Panc1 (cell line): ENCODE results near the gene PAK1. TPM values are rescaled to one million over a fixed set of nuclear protein-coding genes. Genes with fewer than 3 reads are reported as not detected.

Experiments
- ATAC-seq: fragments of 200-7000 bp; cut with Tn5 transposase; 2 replicates; pipeline ENCODE4 v1.9.1; 2020; ENCODE audit warnings: mild to moderate bottlenecking, moderate library complexity
- BruUV-seq: library from RNA; stranded (reverse); fragments of 400-500 nt; replicated peaks from 2 replicates; lab custom pipeline; 2021; lab: Mats Ljungman, UMichigan
- CTCF ChIA-PET: fragments of 300-600 bp; sonication (Branson Sonifier 250); formaldehyde crosslinking; loops from one replicate; lab custom pipeline; 2022; ENCODE audit warnings: antibody characterized with exemption; lab: Charles Lee
- POLR2A ChIA-PET: fragments of 300-600 bp; sonication (Branson Sonifier 250); formaldehyde crosslinking; loops from one replicate; lab custom pipeline; 2022; ENCODE audit warnings: antibody characterized with exemption; lab: Charles Lee
- DNase-seq: peaks from one replicate; pipeline ENCODE4 v3.0.0-alpha.2; 2010; ENCODE audit warnings: low read depth, low spot score
- H3K27ac ChIP-seq: 2 replicates; pipeline ENCODE4 v1.5.1; 2011; ENCODE audit warnings: mild to moderate bottlenecking, low read length, inconsistent platforms
- H3K27me3 ChIP-seq: fragments of 200-500 bp; sonication (Bioruptor generic); 2 replicates; pipeline ENCODE4 v1.6.0; 2014; ENCODE audit warnings: low read length, inconsistent platforms; ENCODE audit not compliant: control insufficient read depth, insufficient read depth
- H3K36me3 ChIP-seq: fragments of 200-500 bp; sonication (Bioruptor generic); 2 replicates; pipeline ENCODE4 v1.5.1; 2014; ENCODE audit warnings: inconsistent platforms, mild to moderate bottlenecking, low read length, moderate library complexity; ENCODE audit not compliant: control insufficient read depth, insufficient read depth
- H3K4me1 ChIP-seq: 2 replicates; pipeline ENCODE4 v1.5.1; 2011; ENCODE audit warnings: inconsistent platforms, mild to moderate bottlenecking, low read length, moderate library complexity; ENCODE audit not compliant: control insufficient read depth, insufficient read depth
- H3K4me3 ChIP-seq, 2 experiments: 2 replicates each; pipeline ENCODE4 v1.5.1; 2011 to 2012; ENCODE audit warnings: low read depth in 2 of 2, low read length in 2 of 2, mild to moderate bottlenecking in 2 of 2, inconsistent platforms in 1 of 2, moderate library complexity in 1 of 2
- H3K9me3 ChIP-seq: fragments of 200-500 bp; sonication (Bioruptor generic); 2 replicates; pipeline ENCODE4 v1.5.1; 2014; ENCODE audit warnings: low read depth, mild to moderate bottlenecking, inconsistent platforms, low read length, moderate library complexity; ENCODE audit not compliant: control insufficient read depth, insufficient read depth
- POLR2AphosphoS5 ChIP-seq: IDR thresholded peaks from 2 replicates; pipeline ENCODE4 v1.6.1; 2012; ENCODE audit warnings: mild to moderate bottlenecking, low read depth, low read length, moderate library complexity
- SIN3A ChIP-seq: IDR thresholded peaks from 2 replicates; pipeline ENCODE4 v1.6.1; 2012; ENCODE audit warnings: low read depth, mild to moderate bottlenecking, low read length, moderate library complexity, borderline replicate concordance; ENCODE audit not compliant: insufficient read depth
- TCF7L2 ChIP-seq: IDR thresholded peaks from 2 replicates; pipeline ENCODE4 v1.6.1; 2011; ENCODE audit warnings: mild to moderate bottlenecking, low read depth, low read length, inconsistent platforms
- in situ Hi-C: cut with HindIII; loops from 2 replicates; pipeline ENCODE4 v1.10.0; 2016; ENCODE audit warnings: low sequenced_read_pairs, low pct_unique_long_range_greater_than_20kb
- intact Hi-C: fragments of 100-400 bp; cut with micrococcal nuclease; formaldehyde crosslinking; loops from one replicate; pipeline ENCODE4 v1.10.0; 2022; ENCODE audit not compliant: unreplicated experiment
- total RNA-seq: library from RNA; stranded (reverse); gene quantifications from one replicate; pipeline ENCODE4 v1.2.1, GENCODE V29; 2021; ENCODE audit not compliant: unreplicated experiment
- TF ChIP-seq, protein P1 (sequence below), 2 experiments: IDR thresholded peaks; 2 replicates each; pipeline ENCODE4 v1.6.1; 2011 to 2012; ENCODE audit warnings: low read depth in 2 of 2, control low read depth in 1 of 2, low read length in 1 of 2, mild to moderate bottlenecking in 1 of 2, moderate library complexity in 1 of 2; ENCODE audit not compliant: insufficient read depth in 1 of 2
- TF ChIP-seq, protein P2 (sequence below): fragments of 450-650 bp; IDR thresholded peaks from 2 replicates; pipeline ENCODE4 v1.5.1; 2017; ENCODE audit warnings: mild to moderate bottlenecking

The PAK1 gene
- total RNA-seq, 1 experiment from 2014 or later: 38.2 TPM

DNA sequence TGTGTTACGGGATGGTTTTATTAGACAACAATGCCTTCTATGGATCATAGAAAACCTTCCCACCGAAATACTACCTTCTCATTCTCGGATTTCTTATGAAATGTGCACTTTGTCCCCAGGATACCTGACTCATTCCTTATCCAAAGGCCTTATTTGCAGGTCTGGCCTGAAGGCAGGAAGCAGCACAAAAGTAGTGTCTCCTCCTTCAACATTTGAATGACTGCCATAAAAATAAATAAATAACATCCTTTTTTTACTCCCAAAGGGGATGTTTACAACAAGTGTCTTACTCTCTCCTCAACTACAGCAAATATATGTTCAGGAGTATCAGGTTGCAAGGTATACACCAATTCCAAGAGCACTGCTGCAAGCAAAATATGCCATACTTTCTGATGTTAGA, 41.6 kb upstream of the PAK1 start:
- ATAC-seq (no peak), DNase-seq (no peak)
- no peak overlapping the region for H3K4me3 ChIP-seq
- no TSS peak for BruUV-seq
- H3K36me3 ChIP-seq: no peaks in the 10 kb centered on the region
- ChIA-PET POLR2A (no interaction called here), CTCF (no interaction called here)
- intact Hi-C loops: no loop called here
- no peaks in the 10 kb centered on the region for H3K4me1 ChIP-seq
- peaks cover 17% of the 10 kb centered on the region for H3K27me3 ChIP-seq
- H3K27ac ChIP-seq: no peak overlapping the region
- TF ChIP-seq, protein P1, sequence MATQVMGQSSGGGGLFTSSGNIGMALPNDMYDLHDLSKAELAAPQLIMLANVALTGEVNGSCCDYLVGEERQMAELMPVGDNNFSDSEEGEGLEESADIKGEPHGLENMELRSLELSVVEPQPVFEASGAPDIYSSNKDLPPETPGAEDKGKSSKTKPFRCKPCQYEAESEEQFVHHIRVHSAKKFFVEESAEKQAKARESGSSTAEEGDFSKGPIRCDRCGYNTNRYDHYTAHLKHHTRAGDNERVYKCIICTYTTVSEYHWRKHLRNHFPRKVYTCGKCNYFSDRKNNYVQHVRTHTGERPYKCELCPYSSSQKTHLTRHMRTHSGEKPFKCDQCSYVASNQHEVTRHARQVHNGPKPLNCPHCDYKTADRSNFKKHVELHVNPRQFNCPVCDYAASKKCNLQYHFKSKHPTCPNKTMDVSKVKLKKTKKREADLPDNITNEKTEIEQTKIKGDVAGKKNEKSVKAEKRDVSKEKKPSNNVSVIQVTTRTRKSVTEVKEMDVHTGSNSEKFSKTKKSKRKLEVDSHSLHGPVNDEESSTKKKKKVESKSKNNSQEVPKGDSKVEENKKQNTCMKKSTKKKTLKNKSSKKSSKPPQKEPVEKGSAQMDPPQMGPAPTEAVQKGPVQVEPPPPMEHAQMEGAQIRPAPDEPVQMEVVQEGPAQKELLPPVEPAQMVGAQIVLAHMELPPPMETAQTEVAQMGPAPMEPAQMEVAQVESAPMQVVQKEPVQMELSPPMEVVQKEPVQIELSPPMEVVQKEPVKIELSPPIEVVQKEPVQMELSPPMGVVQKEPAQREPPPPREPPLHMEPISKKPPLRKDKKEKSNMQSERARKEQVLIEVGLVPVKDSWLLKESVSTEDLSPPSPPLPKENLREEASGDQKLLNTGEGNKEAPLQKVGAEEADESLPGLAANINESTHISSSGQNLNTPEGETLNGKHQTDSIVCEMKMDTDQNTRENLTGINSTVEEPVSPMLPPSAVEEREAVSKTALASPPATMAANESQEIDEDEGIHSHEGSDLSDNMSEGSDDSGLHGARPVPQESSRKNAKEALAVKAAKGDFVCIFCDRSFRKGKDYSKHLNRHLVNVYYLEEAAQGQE (IDR thresholded peaks at IDR 0.05; ENCODE audit: insufficient read depth in 1 of 2, low read depth in 2 of 2, low read length in 1 of 2): no peak
- TF ChIP-seq POLR2AphosphoS5 (no peak), TCF7L2 (no peak), SIN3A (no peak)
- TF ChIP-seq, protein P2, sequence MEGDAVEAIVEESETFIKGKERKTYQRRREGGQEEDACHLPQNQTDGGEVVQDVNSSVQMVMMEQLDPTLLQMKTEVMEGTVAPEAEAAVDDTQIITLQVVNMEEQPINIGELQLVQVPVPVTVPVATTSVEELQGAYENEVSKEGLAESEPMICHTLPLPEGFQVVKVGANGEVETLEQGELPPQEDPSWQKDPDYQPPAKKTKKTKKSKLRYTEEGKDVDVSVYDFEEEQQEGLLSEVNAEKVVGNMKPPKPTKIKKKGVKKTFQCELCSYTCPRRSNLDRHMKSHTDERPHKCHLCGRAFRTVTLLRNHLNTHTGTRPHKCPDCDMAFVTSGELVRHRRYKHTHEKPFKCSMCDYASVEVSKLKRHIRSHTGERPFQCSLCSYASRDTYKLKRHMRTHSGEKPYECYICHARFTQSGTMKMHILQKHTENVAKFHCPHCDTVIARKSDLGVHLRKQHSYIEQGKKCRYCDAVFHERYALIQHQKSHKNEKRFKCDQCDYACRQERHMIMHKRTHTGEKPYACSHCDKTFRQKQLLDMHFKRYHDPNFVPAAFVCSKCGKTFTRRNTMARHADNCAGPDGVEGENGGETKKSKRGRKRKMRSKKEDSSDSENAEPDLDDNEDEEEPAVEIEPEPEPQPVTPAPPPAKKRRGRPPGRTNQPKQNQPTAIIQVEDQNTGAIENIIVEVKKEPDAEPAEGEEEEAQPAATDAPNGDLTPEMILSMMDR: no peak
- no peaks in the 10 kb centered on the region for H3K9me3 ChIP-seq
- in situ Hi-C loops: no loop called here

DNA sequence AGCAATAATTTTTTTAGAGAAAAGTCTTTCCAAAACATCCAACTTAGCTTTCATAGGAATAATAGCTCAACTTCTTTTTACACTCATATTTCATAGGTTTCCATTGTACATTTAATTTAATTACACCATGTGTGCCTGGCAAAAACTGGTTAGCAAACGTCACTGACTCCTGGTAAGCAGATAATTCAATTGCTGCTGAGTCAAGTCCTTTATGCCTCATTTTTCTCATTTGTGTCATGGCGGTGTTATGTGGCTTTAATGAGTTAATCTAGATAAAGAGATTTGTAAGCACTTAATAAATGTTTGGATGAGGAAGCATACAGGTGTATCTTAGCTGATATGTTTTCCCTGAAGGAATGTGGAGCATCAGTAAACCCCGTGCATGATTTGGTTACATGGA, 41.2 kb upstream of the PAK1 start:
- no peak for ATAC-seq
- Histone ChIP-seq H3K36me3 (no peaks in the 10 kb centered on the region), H3K9me3 (no peaks in the 10 kb centered on the region), H3K27ac (no peak overlapping the region), H3K4me3 (no peak overlapping the region), H3K27me3 (peaks cover 17% of the 10 kb centered on the region), H3K4me1 (no peaks in the 10 kb centered on the region)
- intact Hi-C loops (no loop called here), in situ Hi-C loops (no loop called here)
- no peak for DNase-seq
- no TSS peak for BruUV-seq
- POLR2A ChIA-PET: no interaction called here
- CTCF ChIA-PET: no interaction called here
- TF ChIP-seq, protein P1 (IDR thresholded peaks at IDR 0.05; ENCODE audit: insufficient read depth in 1 of 2, low read depth in 2 of 2, low read length in 1 of 2): no peak
- TF ChIP-seq POLR2AphosphoS5: no peak
- TF ChIP-seq TCF7L2: no peak
- no peak for TF ChIP-seq SIN3A
- TF ChIP-seq, protein P2: no peak
